Dedifferentiated amniotic fluid mesenchymal stem cell (primary cell): ENCODE data around the gene SMPD3.

ENCODE experiments used
- DNase-seq: peaks from one replicate; pipeline ENCODE4 v3.0.0-alpha.2; 2016; ENCODE audit errors: extremely low spot score

SMPD3 gene

GRCh38 chr16:68356249-68356918, 91.9 kb downstream of the SMPD3 start:
- DNase-seq, result no peak

DNA sequence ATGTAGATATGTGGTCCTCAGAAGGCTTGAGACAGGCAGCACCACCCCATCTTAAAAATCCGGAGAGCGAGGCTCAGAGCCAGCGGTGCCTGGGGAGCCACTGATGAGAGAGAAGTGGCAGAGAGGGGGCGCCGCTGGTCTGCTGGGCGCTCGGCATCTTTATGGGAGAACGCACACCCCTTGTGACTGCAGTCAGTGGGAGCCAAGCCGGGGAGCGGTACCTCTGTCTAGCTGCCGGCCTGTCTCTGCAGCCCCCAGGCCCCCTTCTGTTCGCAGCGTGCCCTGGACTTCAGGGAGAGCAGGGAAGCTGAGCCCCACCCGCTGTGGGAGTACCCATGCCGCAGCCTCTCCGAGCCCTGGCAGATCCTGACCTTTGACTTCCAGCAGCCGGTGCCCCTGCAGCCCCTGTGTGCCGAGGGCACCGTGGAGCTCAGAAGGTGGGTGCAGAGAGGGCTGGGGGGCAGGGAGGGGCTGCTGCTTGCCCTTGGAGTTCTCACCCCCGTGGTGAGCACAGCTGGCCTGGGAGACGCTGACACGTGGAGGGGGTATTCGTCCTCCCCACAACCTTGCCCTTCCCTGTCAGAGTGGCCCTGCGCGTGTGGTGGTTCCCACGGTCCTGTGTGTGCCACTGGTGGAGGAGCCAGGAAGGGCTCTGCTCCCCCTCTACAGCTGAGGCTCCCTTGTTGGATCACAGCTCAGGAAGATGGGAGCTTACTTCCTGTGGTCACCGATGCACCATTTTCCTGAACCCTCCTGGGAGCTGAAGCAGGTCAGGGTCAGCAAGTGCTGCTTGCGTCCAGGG, 92.7 kb downstream of the SMPD3 start:
- no peak for DNase-seq

DNA sequence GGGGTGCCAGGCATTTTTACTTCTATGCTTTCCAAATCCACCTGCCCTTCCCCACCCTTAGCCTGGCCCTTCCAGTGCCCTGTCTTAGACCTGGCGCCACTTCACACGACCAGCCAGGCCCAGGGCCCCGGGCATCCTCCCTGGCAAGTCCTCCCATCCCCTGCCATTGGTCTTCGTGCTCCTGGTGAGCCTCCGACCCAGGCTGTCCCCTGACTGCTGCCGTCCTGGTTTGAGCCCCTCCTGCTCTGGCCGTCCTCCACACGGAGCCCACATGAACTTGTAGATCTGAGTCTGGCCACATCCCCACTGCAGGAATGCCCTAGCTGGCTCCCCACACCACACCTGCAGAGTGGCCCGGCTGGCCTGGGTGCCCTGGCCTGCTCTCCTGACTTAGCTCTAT, 93.5 kb downstream of the SMPD3 start:
- DNase-seq, result no peak

DNA sequence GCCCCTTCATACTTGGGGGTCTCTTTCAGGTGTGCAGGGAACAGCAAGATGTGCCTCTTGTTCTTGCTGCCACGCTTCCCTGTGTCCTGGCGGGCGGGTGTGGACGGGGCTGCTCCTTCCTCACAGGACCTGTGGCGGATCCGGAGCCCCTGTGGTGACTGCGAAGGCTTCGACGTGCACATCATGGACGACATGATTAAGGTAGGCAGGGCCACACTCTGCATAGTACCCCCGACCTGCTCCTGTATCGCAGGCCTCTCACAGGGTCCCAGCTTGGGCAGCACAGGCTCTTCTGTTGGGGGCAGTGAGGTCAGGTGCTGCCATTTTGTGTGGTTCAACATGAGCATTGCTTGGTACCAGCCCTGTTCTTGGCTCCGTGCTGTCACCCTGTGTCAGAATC, 94.9 kb downstream of the SMPD3 start:
- DNase-seq, result no peak

- DNase-seq, result no peak
Observed at GRCh38 chr16:68351991-68352431, 96.3 kb downstream of the SMPD3 start.

DNA sequence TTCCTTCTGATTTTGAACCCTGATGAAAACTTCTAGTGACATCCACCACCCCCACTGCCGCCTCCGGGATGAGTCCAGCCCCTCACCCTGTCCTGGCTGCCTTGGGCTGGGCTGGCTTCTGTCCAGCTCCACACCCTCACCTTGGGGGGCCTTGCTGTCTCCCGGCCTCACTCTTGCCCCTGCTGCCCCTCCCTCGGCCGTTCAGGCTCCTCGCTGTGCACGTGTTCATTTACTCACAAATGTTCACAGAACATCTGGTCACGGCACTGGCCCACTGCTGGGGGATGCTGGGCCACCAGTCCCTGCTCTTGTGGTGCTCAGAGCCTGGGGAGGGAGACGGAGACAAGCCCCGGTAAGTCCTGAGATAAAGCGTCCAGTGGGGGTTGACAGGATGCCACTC, 96.8 kb downstream of the SMPD3 start:
- no peak for DNase-seq

GRCh38 chr16:68350813-68351350, 97.4 kb downstream of the SMPD3 start:
- DNase-seq, result no peak

DNA sequence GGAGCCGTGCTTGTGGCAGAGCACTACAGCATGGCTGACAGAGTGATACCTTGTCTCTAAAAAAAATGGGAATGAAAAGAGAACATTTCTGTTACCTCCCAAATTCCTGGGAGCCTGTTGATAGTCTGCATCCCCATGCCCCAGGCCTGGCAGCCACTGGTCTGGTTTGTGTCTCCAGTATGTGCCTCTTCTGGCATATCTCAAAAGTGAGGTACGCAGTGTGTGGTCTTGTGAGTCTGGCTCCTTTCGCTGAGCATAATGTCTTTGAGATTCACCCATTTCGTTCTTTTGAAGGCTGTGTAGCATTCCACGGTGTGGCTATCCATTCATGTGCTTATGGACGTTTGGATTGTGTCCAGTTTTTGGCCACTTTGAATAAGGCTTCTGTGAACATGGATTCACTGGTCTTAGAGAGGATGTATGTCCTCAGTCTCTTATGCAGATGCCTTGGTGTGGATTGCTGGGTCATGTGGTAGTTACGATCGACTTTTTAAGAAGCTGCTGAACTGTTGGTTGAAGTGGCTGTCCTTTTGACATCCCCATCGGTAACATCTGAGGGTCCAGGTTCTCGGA, 98.4 kb downstream of the SMPD3 start:
- DNase-seq, result no peak

- DNase-seq, result no peak
Observed at GRCh38 chr16:68348639-68349445, 99.5 kb downstream of the SMPD3 start.

DNA sequence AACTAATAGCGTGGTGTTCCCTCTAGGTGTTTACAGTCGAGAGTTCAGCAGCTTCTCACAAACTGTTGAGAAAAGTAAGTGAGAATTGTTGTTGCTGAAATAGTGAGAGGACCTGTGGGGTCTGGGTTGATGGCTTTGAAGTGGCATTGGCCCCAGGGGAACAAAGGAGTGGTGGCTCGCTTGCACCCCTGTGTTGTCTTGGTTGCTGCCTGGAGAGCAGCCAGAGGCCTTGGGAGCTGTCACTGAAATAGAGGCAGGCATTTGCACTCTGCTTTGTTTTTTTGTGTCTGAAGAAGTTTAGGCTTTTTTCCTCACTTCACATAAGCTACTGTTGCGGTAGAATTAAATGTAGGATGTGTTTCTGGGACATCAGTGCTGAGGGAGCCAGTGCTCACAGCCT, 100.7 kb downstream of the SMPD3 start:
- DNase-seq, result no peak

GRCh38 chr16:68346892-68347480, 101.3 kb downstream of the SMPD3 start:
- no peak for DNase-seq

GRCh38 chr16:68345958-68346635, 102.2 kb downstream of the SMPD3 start:
- no peak for DNase-seq

GRCh38 chr16:68345351-68345810, 102.9 kb downstream of the SMPD3 start:
- no peak for DNase-seq

DNA sequence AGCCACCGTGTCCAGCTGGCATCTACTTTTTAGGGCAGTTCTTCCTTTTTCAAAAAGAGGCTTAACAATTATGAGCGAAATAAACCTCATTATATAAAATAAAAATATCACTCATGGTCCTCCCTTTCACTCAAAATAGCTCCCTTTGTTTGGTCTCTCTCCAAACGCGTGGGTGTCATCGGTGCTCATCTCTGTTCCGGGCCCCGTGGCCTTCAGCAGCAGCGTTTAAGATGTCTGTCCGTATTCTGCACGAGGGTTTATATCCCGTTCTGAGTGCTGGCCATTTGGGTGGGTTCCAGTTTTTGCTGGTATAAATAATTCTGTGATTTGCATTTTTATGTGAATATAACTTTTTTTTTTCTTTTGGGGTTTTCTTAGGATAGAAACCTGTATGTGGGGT, 104.1 kb downstream of the SMPD3 start:
- DNase-seq, result no peak

GRCh38 chr16:68343137-68343536, 105.2 kb downstream of the SMPD3 start:
- DNase-seq, result no peak

DNA sequence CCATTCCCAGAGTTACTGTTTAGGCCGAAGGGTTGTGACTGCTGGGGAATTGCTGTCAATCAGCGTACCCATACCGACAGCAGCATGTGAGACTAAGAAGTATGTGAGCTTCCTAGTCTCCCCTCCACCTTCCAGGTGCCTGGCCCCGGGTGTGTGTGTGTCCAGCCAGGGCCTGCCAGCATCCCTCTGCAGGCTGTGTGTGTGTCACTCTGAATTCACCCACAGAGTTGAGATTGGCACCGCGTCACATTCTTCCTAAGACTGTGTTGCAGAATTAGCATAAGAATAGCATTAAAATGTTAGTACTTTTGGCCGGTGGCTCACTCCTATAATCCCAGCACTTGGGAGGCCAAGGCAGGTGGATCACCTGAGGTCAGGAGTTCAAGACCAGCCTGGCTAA, 105.7 kb downstream of the SMPD3 start:
- no peak for DNase-seq

DNA sequence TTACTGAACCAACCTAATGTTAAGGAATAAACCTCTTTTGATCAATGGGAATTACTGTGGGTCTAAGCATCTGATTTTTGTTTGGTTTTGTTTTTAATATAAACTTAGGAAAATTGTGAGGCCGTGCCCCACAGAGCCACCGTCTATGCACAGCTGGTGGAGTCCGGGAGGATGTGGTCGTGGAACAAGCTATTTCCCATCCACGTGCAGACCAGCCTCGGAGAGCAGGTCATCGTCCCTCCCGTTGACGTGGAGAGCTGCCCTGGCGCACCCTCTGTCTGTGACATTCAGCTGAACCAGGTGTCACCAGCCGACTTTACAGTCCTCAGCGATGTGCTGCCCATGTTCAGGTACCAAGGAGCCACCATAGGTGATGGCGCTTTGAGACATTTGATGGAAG, 109.1 kb downstream of the SMPD3 start:
- DNase-seq, result no peak

- DNase-seq, result no peak
Observed at GRCh38 chr16:68338326-68339119, 109.8 kb downstream of the SMPD3 start.

- no peak for DNase-seq
Observed at GRCh38 chr16:68335175-68335574, 113.1 kb downstream of the SMPD3 start.
